Stomach (tissue), 4 donors: ENCODE results near the gene ZNF891.

Experiments
- EP300 ChIP-seq: sonication (generic); formaldehyde crosslinking; IDR thresholded peaks from one replicate; pipeline ENCODE4 v1.6.1; 2017; ENCODE audit warnings: antibody characterized with exemption
- POLR2A ChIP-seq, 4 donors: fragments of 450-650 bp; IDR thresholded peaks; one replicate each; pipeline ENCODE4 v1.6.1; 2016; ENCODE audit warnings: antibody characterized with exemption in 4 of 4, control low read depth in 2 of 4, mild to moderate bottlenecking in 1 of 4, moderate library complexity in 1 of 4
- TF ChIP-seq, protein P1 (sequence below), 7 experiments: fragments of 450-650 bp in 4 of 7; fragments of 200-600 bp in 3 of 7; sonication (generic) in 3 of 7; IDR thresholded peaks; one replicate each; pipeline ENCODE4 v1.5.1; 2016 to 2019; ENCODE audit warnings: antibody characterized with exemption in 7 of 7, control low read depth in 2 of 7, mild to moderate bottlenecking in 1 of 7

GRCh38 chr12:133073836-133074235 lies 56.2 kb downstream of the ZNF891 start:
- TF ChIP-seq POLR2A (IDR thresholded peaks at IDR 0.05) (no peak), EP300 (no peak)
- TF ChIP-seq, protein P1, sequence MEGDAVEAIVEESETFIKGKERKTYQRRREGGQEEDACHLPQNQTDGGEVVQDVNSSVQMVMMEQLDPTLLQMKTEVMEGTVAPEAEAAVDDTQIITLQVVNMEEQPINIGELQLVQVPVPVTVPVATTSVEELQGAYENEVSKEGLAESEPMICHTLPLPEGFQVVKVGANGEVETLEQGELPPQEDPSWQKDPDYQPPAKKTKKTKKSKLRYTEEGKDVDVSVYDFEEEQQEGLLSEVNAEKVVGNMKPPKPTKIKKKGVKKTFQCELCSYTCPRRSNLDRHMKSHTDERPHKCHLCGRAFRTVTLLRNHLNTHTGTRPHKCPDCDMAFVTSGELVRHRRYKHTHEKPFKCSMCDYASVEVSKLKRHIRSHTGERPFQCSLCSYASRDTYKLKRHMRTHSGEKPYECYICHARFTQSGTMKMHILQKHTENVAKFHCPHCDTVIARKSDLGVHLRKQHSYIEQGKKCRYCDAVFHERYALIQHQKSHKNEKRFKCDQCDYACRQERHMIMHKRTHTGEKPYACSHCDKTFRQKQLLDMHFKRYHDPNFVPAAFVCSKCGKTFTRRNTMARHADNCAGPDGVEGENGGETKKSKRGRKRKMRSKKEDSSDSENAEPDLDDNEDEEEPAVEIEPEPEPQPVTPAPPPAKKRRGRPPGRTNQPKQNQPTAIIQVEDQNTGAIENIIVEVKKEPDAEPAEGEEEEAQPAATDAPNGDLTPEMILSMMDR (IDR thresholded peaks at IDR 0.05): no peak
